Measurements from ENCODE around the gene SLX4IP.

Gene SLX4IP

GRCh38 chr20:10671221-10671918, 236.3 kb downstream of the SLX4IP start (continued):
- TF ChIP-seq PRDM1 (tag by site-specific recombination; IDR thresholded peaks at IDR 0.05) (no peak), ZEB2 (tag by site-specific recombination; IDR thresholded peaks at IDR 0.05) (0 out of 2 replicates have a peak, but pooled peaks have one; percentile 16), ZBTB20 (tag by site-specific recombination; IDR thresholded peaks at IDR 0.05) (peak; percentile 70; the same call in 1 of the 2 replicates), ZIC2 (tag by site-specific recombination; IDR thresholded peaks at IDR 0.05) (peak; percentile 55), ELK4 (IDR thresholded peaks at IDR 0.05; ENCODE audit: borderline replicate concordance, low read depth, low read length) (no peak), RBAK (tag by site-specific recombination; IDR thresholded peaks at IDR 0.05) (no peak), TSHZ1 (tag by site-specific recombination; IDR thresholded peaks at IDR 0.05; ENCODE audit: borderline replicate concordance) (peak; percentile 9; the same call in 1 of the 2 replicates), ZBTB26 (tag by site-specific recombination; optimal IDR thresholded peaks at IDR 0.05) (peak; percentile 21), REST (tag by site-specific recombination; IDR thresholded peaks at IDR 0.05) (peak; percentile 62), KLF17 (tag by site-specific recombination; IDR thresholded peaks at IDR 0.05) (peak; percentile 68), ZNF792 (tag by site-specific recombination; IDR thresholded peaks at IDR 0.05) (no peak), SP7 (tag by site-specific recombination; IDR thresholded peaks at IDR 0.05) (peak; percentile 39; the same call in 1 of the 2 replicates), ZNF623 (tag by site-specific recombination; IDR thresholded peaks at IDR 0.05) (no peak), KLF9 (tag by site-specific recombination; IDR thresholded peaks at IDR 0.05; ENCODE audit: low read depth) (peak; percentile 82), ZBTB10 (tag by site-specific recombination; IDR thresholded peaks at IDR 0.05) (peak; percentile 75), PATZ1 (tag by site-specific recombination; IDR thresholded peaks at IDR 0.05) (peak; percentile 65), ZNF280C (tag by site-specific recombination; IDR thresholded peaks at IDR 0.05) (no peak)

Measured in HEK293 (cell line).